Measurements from ENCODE around the gene COBLL1.

DNA sequence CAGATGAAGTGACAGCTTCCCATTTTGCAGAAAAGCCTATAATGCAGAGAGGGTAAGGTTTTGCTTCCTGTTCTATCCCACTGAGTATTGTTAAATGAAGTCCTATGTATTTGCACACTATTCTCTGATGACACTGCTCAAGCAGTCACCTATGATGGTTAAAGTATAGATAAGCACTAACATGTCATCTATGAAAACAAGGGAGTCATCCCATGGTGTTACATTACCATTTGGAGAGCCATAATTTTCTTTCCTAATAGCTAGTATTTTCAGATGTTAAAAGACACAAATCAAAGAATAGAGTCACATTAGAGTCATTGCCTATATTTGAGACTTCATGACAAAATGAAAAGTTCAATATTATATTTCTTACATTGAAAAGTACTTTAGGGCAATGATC, 177.6 kb downstream of the COBLL1 start:
- TF ChIP-seq, protein P1, sequence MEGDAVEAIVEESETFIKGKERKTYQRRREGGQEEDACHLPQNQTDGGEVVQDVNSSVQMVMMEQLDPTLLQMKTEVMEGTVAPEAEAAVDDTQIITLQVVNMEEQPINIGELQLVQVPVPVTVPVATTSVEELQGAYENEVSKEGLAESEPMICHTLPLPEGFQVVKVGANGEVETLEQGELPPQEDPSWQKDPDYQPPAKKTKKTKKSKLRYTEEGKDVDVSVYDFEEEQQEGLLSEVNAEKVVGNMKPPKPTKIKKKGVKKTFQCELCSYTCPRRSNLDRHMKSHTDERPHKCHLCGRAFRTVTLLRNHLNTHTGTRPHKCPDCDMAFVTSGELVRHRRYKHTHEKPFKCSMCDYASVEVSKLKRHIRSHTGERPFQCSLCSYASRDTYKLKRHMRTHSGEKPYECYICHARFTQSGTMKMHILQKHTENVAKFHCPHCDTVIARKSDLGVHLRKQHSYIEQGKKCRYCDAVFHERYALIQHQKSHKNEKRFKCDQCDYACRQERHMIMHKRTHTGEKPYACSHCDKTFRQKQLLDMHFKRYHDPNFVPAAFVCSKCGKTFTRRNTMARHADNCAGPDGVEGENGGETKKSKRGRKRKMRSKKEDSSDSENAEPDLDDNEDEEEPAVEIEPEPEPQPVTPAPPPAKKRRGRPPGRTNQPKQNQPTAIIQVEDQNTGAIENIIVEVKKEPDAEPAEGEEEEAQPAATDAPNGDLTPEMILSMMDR (IDR thresholded peaks at IDR 0.05; ENCODE audit: borderline replicate concordance, extremely low read depth, low read length, poor library complexity, severe bottlenecking): no peak
- no peak for TF ChIP-seq EZH2 (IDR thresholded peaks at IDR 0.05; ENCODE audit: borderline replicate concordance, low read depth, low read length, severe bottlenecking)

All from DND-41 (cell line).